ENCODE measurements around the gene SMYD4.

DNA sequence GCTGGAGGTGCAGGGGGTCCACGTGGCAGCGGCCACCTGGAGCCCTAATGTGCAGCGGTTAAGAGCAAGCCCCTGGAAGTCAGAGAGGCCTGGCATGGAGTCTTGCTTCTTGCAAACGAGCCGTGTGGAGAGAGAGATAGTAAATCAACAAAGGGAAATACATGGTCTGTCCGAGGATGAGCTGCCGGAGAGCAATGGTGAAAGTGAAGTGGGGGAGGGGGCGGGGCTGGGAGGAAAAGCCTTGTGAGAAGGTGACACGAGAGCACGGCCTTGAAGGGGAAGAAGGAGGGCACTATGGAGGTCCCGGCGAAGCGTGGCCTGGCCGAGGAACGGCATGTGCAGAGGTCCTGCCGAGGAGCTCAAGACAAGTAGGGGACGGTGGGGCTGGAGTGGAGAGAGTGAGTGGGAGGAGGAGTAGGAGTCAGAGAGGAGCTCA lies 73.9 kb downstream of the SMYD4 start:
- TF ChIP-seq, protein P1, sequence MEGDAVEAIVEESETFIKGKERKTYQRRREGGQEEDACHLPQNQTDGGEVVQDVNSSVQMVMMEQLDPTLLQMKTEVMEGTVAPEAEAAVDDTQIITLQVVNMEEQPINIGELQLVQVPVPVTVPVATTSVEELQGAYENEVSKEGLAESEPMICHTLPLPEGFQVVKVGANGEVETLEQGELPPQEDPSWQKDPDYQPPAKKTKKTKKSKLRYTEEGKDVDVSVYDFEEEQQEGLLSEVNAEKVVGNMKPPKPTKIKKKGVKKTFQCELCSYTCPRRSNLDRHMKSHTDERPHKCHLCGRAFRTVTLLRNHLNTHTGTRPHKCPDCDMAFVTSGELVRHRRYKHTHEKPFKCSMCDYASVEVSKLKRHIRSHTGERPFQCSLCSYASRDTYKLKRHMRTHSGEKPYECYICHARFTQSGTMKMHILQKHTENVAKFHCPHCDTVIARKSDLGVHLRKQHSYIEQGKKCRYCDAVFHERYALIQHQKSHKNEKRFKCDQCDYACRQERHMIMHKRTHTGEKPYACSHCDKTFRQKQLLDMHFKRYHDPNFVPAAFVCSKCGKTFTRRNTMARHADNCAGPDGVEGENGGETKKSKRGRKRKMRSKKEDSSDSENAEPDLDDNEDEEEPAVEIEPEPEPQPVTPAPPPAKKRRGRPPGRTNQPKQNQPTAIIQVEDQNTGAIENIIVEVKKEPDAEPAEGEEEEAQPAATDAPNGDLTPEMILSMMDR (conservative IDR thresholded peaks at IDR 0.05 in 1 of 2, IDR thresholded peaks at IDR 0.05 in 1 of 2; ENCODE audit: low read depth in 1 of 2, low read length in 2 of 2): no peak
- TF ChIP-seq EZH2 (IDR thresholded peaks at IDR 0.05; ENCODE audit: low read length, missing control alignments): no peak

Data from fibroblast of lung (primary cell).